GM12801 (cell line): ENCODE results near the gene CLIC3.

ENCODE experiments used
- TF ChIP-seq, protein P1 (sequence below): IDR thresholded peaks from one replicate; pipeline ENCODE4 v1.5.1; 2011; ENCODE audit warnings: control low read depth; ENCODE audit not compliant: insufficient read length; ENCODE audit errors: extremely low read depth

The CLIC3 gene

DNA sequence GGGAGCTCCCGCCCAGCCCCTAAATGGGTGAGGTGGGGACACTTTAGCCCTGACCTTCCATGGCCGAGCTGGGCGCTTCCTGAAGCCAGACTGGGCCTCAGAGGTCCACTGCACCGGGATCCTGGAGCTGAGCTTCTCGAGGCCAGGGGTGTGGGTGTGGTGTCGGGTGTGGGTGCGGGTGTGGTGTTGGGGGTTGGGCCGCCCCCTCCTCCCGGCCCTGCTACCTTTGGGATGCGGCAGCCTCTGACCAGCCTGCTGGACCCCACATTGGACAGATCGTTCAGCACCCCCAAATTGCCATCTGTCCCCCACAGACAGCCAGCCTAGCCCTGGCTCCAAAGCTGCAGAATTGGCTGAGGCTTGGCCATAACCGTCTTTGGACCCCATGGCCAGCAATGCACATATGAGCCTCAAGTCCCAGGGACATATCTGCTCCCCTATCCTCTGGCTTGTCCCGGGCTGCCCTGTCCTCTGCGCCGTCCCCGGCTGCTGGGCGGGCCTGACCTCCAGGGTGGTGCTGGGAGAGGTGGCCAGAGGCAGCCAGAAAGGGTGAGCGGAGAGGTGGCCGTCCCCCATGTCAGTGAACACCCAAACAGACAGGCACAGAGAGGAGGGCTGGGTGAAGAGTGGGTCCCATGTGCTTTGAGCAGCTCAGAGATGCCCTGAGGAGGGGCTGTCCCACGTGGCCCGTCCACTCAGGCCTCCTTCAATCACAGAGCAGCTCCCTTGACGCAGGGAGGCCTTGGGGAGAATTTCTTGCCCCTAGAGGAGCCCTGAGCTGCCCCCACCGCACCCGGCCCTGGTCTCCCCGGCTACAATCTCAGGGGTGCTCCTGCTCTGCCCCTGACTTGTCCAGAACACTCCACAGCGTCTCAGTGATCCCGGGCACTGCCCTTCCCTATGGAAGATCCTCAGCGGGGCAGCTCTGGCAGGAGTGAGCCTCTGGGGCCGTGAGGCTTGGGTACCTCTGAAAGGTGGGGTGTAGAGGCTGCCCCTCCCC, 22.4 kb downstream of the CLIC3 start:
- TF ChIP-seq, protein P1, sequence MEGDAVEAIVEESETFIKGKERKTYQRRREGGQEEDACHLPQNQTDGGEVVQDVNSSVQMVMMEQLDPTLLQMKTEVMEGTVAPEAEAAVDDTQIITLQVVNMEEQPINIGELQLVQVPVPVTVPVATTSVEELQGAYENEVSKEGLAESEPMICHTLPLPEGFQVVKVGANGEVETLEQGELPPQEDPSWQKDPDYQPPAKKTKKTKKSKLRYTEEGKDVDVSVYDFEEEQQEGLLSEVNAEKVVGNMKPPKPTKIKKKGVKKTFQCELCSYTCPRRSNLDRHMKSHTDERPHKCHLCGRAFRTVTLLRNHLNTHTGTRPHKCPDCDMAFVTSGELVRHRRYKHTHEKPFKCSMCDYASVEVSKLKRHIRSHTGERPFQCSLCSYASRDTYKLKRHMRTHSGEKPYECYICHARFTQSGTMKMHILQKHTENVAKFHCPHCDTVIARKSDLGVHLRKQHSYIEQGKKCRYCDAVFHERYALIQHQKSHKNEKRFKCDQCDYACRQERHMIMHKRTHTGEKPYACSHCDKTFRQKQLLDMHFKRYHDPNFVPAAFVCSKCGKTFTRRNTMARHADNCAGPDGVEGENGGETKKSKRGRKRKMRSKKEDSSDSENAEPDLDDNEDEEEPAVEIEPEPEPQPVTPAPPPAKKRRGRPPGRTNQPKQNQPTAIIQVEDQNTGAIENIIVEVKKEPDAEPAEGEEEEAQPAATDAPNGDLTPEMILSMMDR: no peak

DNA sequence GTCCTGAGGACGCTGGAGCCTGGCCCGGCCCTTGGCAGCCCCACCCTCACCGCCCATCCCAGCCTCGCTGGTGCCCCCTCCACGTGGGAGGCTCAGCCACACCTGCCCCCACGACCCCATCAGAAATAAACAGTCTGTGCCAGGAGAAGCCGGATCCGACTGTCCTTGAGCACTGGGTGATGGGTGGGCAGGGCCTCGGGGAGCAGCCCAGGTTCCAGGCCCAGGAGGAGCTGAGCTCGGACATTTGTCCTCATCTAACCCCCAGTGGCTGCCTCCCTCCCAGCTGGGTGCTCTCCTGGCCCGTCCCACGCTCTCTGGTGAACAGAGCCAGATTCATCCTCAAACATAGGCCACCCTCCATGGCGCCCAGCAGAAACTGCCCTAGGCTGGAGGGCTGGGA, 23.6 kb downstream of the CLIC3 start:
- TF ChIP-seq, protein P1: no peak

DNA sequence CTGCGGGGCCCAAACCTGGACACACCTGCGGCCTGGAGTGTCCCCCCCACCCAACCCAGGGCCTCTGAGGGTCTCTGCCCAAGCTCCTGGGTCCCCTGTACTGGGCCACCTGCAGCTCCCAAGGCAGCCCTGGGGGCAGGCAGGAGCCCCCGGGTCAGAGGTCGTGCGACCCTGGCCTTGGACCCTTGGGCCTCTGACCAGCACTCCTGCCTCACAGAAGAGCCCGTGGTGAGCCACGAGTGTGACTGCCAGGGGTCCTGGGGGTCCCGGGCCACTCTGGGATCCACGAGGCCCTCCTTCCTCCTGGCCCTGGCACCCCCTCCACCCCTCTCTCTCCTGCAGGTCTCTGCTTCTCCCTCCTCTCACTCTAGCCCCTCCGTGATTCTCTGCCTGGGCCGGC, 24.0 kb downstream of the CLIC3 start:
- TF ChIP-seq, protein P1: no peak

DNA sequence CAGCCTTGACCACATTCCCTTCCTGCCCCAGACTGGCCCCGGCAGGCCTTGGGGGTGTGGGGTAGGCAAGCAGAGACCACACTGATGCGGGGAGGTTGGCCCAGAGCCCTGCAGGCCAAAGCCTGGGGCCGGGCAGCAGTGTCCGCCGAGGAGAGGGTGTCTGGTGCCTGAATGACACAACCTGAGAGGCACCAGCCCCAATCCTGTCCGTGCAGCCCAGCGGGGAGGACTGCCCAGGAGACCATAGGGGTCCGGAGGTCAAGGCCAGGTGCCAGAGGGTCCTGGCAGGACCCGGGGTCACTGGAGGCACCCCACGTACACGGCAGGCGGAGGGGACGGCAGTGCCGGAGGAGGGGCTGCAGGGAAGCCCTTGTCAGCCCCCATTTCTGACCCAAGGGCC, 24.6 kb downstream of the CLIC3 start:
- TF ChIP-seq, protein P1: no peak

DNA sequence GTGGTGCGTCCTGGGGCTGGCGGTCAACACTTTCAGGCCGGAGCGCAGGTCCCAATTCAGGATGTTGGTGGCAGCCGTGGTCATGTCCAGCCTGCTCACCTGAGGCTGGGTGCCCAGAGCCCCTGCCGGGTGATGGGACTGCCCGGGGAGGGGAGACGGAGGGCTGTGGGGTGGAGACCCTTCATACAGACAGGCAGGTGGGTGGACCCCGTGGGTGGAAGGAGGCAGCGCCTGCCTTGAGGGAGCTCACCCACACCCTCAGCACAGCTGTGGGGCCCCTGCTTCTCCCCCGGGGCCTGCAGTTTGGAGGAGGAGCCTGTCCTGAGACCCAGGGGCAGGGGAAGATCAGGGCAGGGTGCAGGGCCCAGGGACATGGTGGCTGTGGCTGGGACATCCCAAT, 26.0 kb downstream of the CLIC3 start:
- TF ChIP-seq, protein P1: no peak

DNA sequence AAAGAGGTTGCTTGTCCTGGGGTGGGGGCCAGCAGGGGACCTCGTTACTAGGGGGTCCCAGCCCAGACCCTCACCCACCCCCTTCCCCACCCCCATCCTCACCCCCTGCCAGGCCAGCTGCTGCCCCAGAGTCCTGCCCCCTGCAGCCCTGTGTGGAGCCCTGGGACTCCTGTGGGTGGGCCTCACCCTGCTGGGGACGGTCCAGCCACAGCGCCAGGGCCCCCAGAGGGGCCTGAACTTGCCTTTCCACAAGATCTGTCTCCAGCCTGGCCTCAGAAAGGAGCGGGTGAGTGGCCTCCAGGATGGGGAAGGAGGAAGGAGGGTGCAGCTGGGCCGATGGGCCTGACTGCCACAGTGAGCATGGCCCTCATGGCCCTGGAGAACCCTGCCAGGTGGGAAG, 26.6 kb downstream of the CLIC3 start:
- TF ChIP-seq, protein P1: no peak

DNA sequence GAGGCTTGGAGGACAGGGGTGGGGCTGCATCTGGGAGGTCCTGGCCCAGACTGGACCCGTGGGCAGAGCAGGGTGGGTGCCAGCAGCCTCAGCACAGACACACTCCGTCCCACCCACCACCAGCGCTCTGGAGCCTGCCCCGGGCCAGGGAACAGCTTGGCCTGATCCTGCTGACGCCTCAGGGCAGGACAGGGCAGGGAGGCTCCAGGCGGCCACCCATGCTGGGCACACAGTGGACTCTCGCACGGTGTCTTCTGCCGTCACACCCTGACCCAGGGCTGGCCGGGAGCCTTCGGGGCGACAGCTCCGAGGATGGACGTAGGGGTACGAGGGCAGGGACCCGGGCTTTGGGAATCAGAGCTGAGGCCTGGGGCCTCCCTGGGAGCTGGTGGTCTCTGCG, 27.2 kb downstream of the CLIC3 start:
- TF ChIP-seq, protein P1: no peak
